Upper lobe of left lung (tissue), 6 donors: ENCODE results near the gene UNC45B. TPM values are rescaled to one million over a fixed set of nuclear protein-coding genes. Genes with fewer than 3 reads are reported as not detected.
"Not testable (repeated sequence)": the region's sequence is repeated elsewhere in the genome, so short reads cannot be mapped to it uniquely, and the experiment has no call there.

Experiments
- ATAC-seq, 2 donors: fragments of 200-7000 bp; cut with Tn5 transposase; one replicate each; pipeline ENCODE4 v1.9.1; 2022; ENCODE audit warnings: mild to moderate bottlenecking in 2 of 2, moderate library complexity in 2 of 2; ENCODE audit not compliant: low FRiP score in 2 of 2
- DNase-seq, 2 donors: peaks; one replicate each; pipeline ENCODE4 v3.0.0-alpha.2; 2019 to 2020
- H3K27ac ChIP-seq, 4 donors: fragments of 200-600 bp; sonication (generic); one replicate each; pipeline ENCODE4 v1.5.1; 2016 to 2019
- H3K27me3 ChIP-seq, 4 donors: fragments of 200-600 bp; sonication (generic); one replicate each; pipeline ENCODE4 v1.5.1; 2017 to 2019
- H3K36me3 ChIP-seq, 4 donors: fragments of 200-600 bp; sonication (generic); one replicate each; pipeline ENCODE4 v1.5.1; 2016 to 2019
- H3K4me1 ChIP-seq, 4 donors: fragments of 200-600 bp; sonication (generic); one replicate each; pipeline ENCODE4 v1.5.1; 2018 to 2019
- H3K4me3 ChIP-seq, 4 donors: fragments of 200-600 bp; sonication (generic); one replicate each; pipeline ENCODE4 v1.5.1; 2017 to 2019; ENCODE audit warnings: mild to moderate bottlenecking in 2 of 4, moderate library complexity in 1 of 4
- H3K9me3 ChIP-seq, 4 donors: fragments of 200-600 bp; sonication (generic); one replicate each; pipeline ENCODE4 v1.5.1; 2018 to 2019
- CTCF ChIP-seq, 6 experiments: fragments of 450-650 bp in 4 of 6; fragments of 200-600 bp in 2 of 6; sonication (generic) in 2 of 6; IDR thresholded peaks; one replicate each; pipeline ENCODE4 v1.5.1; 2016 to 2019; ENCODE audit warnings: antibody characterized with exemption in 6 of 6
- EP300 ChIP-seq, 4 donors: sonication (generic); formaldehyde crosslinking; IDR thresholded peaks; one replicate each; pipeline ENCODE4 v1.5.1; 2017; ENCODE audit warnings: antibody characterized with exemption in 4 of 4, control low read depth in 2 of 4
- POLR2A ChIP-seq, 4 donors: fragments of 450-650 bp; IDR thresholded peaks; one replicate each; pipeline ENCODE4 v1.5.1; 2016 to 2017; ENCODE audit warnings: antibody characterized with exemption in 4 of 4, mild to moderate bottlenecking in 2 of 4
- POLR2AphosphoS5 ChIP-seq, 2 donors: sonication (generic); formaldehyde crosslinking; IDR thresholded peaks; one replicate each; pipeline ENCODE4 v1.5.1; 2017; ENCODE audit warnings: antibody characterized with exemption in 2 of 2
- WGBS, 2 donors: methylation state at CpG; one replicate each; pipeline ENCODE4 v1.1.5; 2017 to 2018; 5-methylcytosine and 5-hydroxymethylcytosine counted together
- total RNA-seq, 6 donors: library from RNA; depleted of rRNA in 4 of 6; stranded (reverse); fragments of >200 nt in 4 of 6; gene quantifications; one replicate each; pipeline versions ENCODE4 v1.1.0 to v1.2.1, GENCODE V29; 2016 to 2021
- donor health status: DM: no; HTN: no; CAD: no; lungs with moderate emphysema.
- donor health status: DM: no; HTN: yes; CAD: no; lungs with severe emphysema.

The UNC45B gene
- total RNA-seq, 6 donors from 2014 or later: 0.10 to 0.61 (median 0.20) TPM; not detected in 2

- no peaks in the 10 kb centered on the region for H3K36me3 ChIP-seq
- H3K9me3 ChIP-seq: no peaks in the 10 kb centered on the region
- peak in 4 of 6 experiments; percentile 23 to 54 (median 50) for TF ChIP-seq CTCF (IDR thresholded peaks at IDR 0.05)
- TF ChIP-seq POLR2A (IDR thresholded peaks at IDR 0.05): no peak
- ATAC-seq (peak in 1 of 2 donors; percentile 39), DNase-seq (peak in 1 of 2 donors; percentile 40)
- 73 to 78% methylated on average over 18 of the region's 18 CpGs for WGBS, 2 donors
- H3K4me1 ChIP-seq: peaks cover 0 to 10% (median 7%) of the 10 kb centered on the region in 4 donors
- no peaks in the 10 kb centered on the region for H3K27me3 ChIP-seq
- no peak overlapping the region for H3K4me3 ChIP-seq
- no peak overlapping the region for H3K27ac ChIP-seq
Measured at GRCh38 chr17:35170968-35171771, 23.6 kb downstream of the UNC45B start.

GRCh38 chr17:35171834-35172233 lies 24.2 kb downstream of the UNC45B start:
- DNase-seq (no peak), ATAC-seq (no peak)
- Histone ChIP-seq H3K36me3 (no peaks in the 10 kb centered on the region), H3K4me1 (peaks cover 0 to 10% (median 7%) of the 10 kb centered on the region in 4 donors), H3K27me3 (no peaks in the 10 kb centered on the region), H3K9me3 (no peaks in the 10 kb centered on the region), H3K4me3 (no peak overlapping the region), H3K27ac (no peak overlapping the region)
- TF ChIP-seq POLR2A (IDR thresholded peaks at IDR 0.05) (no peak), CTCF (IDR thresholded peaks at IDR 0.05) (no peak), POLR2AphosphoS5 (IDR thresholded peaks at IDR 0.05) (no peak), EP300 (IDR thresholded peaks at IDR 0.05) (no peak)
- 38 to 40% methylated on average over 2 of the region's 2 CpGs for WGBS, 2 donors

- DNase-seq, H3K27ac ChIP-seq, H3K36me3 ChIP-seq, H3K4me3 ChIP-seq, ATAC-seq, H3K9me3 ChIP-seq, H3K27me3 ChIP-seq: not testable (repeated sequence)
- 77 to 97% methylated on average over 3 of the region's 3 CpGs for WGBS, 2 donors
- H3K4me1 ChIP-seq: peaks cover 0 to 10% (median 7%) of the 10 kb centered on the region in 4 donors
Measured at GRCh38 chr17:35172321-35172720, 24.7 kb downstream of the UNC45B start.

GRCh38 chr17:35174835-35175334 lies 27.3 kb downstream of the UNC45B start:
- no peak for ATAC-seq
- TF ChIP-seq CTCF (IDR thresholded peaks at IDR 0.05): no peak
- no peak for TF ChIP-seq POLR2AphosphoS5 (IDR thresholded peaks at IDR 0.05)
- no peak for TF ChIP-seq POLR2A (IDR thresholded peaks at IDR 0.05)
- no peak for TF ChIP-seq EP300 (IDR thresholded peaks at IDR 0.05)
- no peaks in the 10 kb centered on the region for H3K9me3 ChIP-seq
- no peak overlapping the region for H3K4me3 ChIP-seq
- H3K27ac ChIP-seq: no peak overlapping the region
- H3K4me1 ChIP-seq: peaks cover 0 to 10% (median 7%) of the 10 kb centered on the region in 4 donors
- H3K27me3 ChIP-seq: no peaks in the 10 kb centered on the region
- 89 to 91% methylated on average over 2 of the region's 2 CpGs for WGBS, 2 donors
- no peaks in the 10 kb centered on the region for H3K36me3 ChIP-seq
- DNase-seq: no peak

GRCh38 chr17:35175638-35176415 lies 28.2 kb downstream of the UNC45B start:
- no peak for TF ChIP-seq POLR2AphosphoS5 (IDR thresholded peaks at IDR 0.05)
- H3K9me3 ChIP-seq: no peaks in the 10 kb centered on the region
- no peaks in the 10 kb centered on the region for H3K36me3 ChIP-seq
- ATAC-seq: peak in 1 of 2 donors; percentile 35
- 94 to 96% methylated on average over 8 to 9 of the region's 9 CpGs for WGBS, 2 donors
- no peak for DNase-seq
- H3K4me1 ChIP-seq: peaks cover 0 to 10% (median 7%) of the 10 kb centered on the region in 4 donors
- no peaks in the 10 kb centered on the region for H3K27me3 ChIP-seq
- no peak overlapping the region for H3K27ac ChIP-seq
- no peak overlapping the region for H3K4me3 ChIP-seq
